Measurements from ENCODE around the gene SGK2.

SGK2 gene

GRCh38 chr20:43559147-43559987, 540 bp downstream of the SGK2 start:
- DNase-seq (ENCODE audit: extremely low spot score): no peak
- TF ChIP-seq CTCF (IDR thresholded peaks at IDR 0.05; ENCODE audit: control extremely low read depth, extremely low read depth, low read depth, missing control alignments): no peak
- ChIA-PET CTCF (interaction anchor here (0.8 to 4.6 kb wide), 3 partner anchors 10 to 40 kb away, joined by 3 to 30 read pairs (median 4); no protein-coding TSS in a partner anchor), POLR2A (no interaction called here)

- ChIA-PET POLR2A (no interaction called here), CTCF (no interaction called here)
- no peak for DNase-seq (ENCODE audit: extremely low spot score)
- TF ChIP-seq CTCF (IDR thresholded peaks at IDR 0.05; ENCODE audit: control extremely low read depth, extremely low read depth, low read depth, missing control alignments): no peak
Measured at GRCh38 chr20:43560974-43561373, 2.1 kb downstream of the SGK2 start.

GRCh38 chr20:43563429-43563828, 4.6 kb downstream of the SGK2 start:
- ChIA-PET POLR2A (no interaction called here), CTCF (interaction anchor here (1.4 kb wide), 1 partner anchor 20 kb away, joined by 3 read pairs; no protein-coding TSS in a partner anchor)
- TF ChIP-seq CTCF (IDR thresholded peaks at IDR 0.05; ENCODE audit: control extremely low read depth, extremely low read depth, low read depth, missing control alignments): no peak
- DNase-seq (ENCODE audit: extremely low spot score): no peak

GRCh38 chr20:43563991-43564390, 5.2 kb downstream of the SGK2 start:
- DNase-seq (ENCODE audit: extremely low spot score): no peak
- POLR2A ChIA-PET: interaction anchor here (0.6 kb wide), 1 partner anchor 104 kb away, joined by 3 read pairs; no protein-coding TSS in a partner anchor
- CTCF ChIA-PET: interaction anchor here (1.4 kb wide), 1 partner anchor 19 kb away, joined by 3 read pairs; no protein-coding TSS in a partner anchor
- TF ChIP-seq CTCF (IDR thresholded peaks at IDR 0.05; ENCODE audit: control extremely low read depth, extremely low read depth, low read depth, missing control alignments): no peak

GRCh38 chr20:43564455-43564854, 5.6 kb downstream of the SGK2 start:
- TF ChIP-seq CTCF (IDR thresholded peaks at IDR 0.05; ENCODE audit: control extremely low read depth, extremely low read depth, low read depth, missing control alignments): no peak
- CTCF ChIA-PET: interaction anchor here (1.4 kb wide), 1 partner anchor 19 kb away, joined by 3 read pairs; no protein-coding TSS in a partner anchor
- DNase-seq (ENCODE audit: extremely low spot score): no peak
- POLR2A ChIA-PET: interaction anchor here (0.6 kb wide), 1 partner anchor 103 kb away, joined by 3 read pairs; no protein-coding TSS in a partner anchor

GRCh38 chr20:43564993-43565757, 6.3 kb downstream of the SGK2 start:
- no peak for TF ChIP-seq CTCF (IDR thresholded peaks at IDR 0.05; ENCODE audit: control extremely low read depth, extremely low read depth, low read depth, missing control alignments)
- CTCF ChIA-PET: interaction anchor here (1.4 kb wide), 1 partner anchor 28 kb away, joined by 6 read pairs; no protein-coding TSS in a partner anchor

More at GRCh38 chr20:43564993-43565757, 6.3 kb downstream of the SGK2 start:
- DNase-seq (ENCODE audit: extremely low spot score): no peak
- POLR2A ChIA-PET: no interaction called here
